Activated CD4-positive, alpha-beta T cell treated with anti-CD3 and anti-CD28 coated beads, Interleukin-2, amount 50 U/mL, for 48 hours (primary cell): ENCODE data around the gene GALNT9.
"Not testable (repeated sequence)": the region's sequence is repeated elsewhere in the genome, so short reads cannot be mapped to it uniquely, and the experiment has no call there.

ENCODE experiments used
- DNase-seq, 2 experiments: peaks; one replicate each; pipeline ENCODE4 v3.0.0-alpha.2; 2020

Gene GALNT9

DNA sequence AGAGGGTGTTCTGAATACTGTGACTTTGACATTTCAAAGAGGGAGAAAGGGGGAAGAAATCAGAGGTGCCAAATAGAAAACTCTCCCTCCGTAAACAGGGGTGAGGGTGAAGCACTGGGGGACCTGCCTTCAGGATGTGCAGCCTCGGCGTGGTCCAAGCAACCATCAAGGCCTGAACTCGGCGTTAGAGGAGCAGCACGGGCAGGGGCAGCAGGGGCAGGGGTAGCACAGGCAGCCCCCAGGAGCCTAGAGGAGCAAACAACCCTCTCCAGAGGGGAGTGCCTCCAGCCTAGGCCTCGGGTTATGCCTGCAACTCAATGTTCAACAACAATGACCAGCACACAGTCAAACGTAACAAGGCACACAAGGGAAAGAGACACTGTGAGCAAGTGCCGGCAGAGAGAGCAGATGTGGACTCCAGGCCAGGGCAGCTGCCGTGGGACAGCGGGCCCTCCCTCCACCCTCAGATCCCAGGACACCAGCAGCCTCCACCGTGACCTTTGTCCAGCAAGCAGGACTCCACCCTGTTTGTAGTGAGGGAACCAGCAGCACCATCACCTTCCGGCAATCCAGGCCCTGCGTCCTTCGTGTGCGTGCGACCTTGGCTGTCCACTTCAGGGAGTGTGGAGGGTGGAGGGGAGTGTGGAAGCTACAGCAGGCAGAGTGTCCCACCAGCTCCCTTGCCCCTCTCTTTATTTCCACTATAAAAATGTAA lies 18.0 kb downstream of the GALNT9 start:
- no peak for DNase-seq

DNA sequence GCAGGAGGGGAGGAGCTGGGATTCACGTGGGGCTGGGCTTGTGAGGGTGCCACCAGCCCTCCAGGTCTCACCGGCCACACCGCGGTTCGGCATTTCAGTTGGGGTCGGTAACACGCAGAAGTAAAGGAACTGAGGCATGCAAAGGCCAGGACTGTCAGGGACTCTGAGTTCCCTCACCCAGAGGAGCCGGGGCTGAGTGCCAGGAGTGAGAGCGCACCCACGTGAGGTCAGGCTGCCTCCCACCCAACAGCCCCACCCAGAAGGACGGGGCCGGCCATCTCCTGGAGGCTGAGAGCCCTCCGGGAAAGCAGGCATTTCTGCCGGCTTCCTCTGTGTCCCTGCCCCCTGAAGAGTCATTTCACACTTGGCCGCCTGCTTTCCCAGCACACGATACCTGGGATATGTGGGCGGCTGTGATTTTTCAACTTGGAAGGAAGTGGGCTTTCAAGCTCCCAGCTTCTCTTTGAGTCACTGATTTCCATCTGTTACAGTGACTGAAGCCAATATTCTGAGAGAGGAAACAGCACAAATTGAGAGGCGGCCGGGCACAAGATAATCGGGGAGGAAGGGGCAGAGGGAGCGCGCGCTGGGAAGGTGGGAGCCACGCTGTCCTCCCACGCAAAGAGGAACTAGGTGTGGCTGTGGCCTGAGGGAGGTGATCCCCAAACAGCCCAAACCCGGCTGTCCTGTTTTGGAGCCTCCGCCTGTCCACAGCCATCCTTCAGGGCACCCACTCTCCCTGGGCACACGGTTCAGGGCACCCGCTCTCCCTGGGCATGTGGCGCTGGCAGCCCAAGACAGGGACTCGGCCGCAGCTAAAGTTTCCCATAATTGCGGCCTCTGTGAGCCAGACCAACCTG lies 19.0 kb downstream of the GALNT9 start:
- no peak for DNase-seq

DNA sequence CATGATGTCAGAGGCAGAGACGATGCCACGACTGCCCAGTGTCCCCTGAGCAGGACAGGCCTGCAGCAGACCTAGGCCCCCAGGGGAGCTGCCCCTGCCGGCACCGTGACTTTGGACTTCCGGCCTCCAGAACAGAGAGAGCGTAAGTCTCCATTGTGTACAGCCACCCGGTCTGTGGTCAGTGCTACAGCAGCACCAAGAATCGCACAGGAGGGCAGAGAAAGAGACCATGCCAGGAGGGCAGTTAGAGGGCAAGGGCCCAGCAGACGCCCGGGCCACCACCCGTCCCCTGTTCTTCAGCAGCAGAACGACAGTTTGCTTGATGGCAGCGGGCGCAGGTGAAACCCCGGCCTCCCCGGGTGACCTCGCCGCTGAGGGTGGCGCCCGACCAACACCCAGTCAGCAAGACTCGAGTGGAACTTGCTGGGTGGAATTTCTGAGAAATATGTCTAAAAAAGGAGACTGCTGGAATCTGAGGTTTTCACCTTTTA lies 19.7 kb downstream of the GALNT9 start:
- no peak for DNase-seq

DNA sequence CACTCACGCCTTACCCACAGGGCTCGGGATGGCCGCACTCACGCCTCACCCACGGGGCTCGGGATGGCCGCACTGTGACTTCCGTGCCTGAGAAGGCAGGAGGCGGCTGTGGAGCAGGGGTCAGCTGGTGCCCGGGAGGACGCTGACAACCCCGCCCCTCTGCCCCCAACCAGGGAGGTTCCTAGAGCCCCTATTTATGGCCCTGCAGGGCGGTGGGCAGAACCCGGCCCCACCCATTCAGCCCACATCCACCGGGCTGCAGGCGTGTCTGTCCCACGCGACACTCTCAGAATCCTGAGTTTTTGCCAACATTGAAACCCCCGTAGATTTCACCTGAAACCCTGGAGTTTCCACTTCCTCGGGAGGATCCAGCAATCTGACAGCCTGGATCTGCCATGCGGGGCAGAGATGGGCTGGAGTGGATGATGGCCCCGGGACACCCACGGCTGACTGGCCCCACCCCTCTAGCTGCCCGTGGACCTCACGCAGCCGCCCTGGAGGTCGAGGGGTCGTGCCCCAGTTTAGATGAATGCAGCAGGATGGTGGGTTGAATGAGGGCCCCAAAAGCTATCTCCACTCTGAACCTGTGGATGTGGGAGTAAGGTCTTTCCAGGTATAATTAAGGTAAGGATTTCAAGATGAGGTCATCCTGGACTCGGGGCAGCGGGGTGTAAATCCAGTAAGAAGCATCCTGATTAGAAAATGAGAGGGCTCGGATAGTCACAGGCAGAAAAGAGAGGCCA lies 20.4 kb downstream of the GALNT9 start:
- no peak for DNase-seq

DNA sequence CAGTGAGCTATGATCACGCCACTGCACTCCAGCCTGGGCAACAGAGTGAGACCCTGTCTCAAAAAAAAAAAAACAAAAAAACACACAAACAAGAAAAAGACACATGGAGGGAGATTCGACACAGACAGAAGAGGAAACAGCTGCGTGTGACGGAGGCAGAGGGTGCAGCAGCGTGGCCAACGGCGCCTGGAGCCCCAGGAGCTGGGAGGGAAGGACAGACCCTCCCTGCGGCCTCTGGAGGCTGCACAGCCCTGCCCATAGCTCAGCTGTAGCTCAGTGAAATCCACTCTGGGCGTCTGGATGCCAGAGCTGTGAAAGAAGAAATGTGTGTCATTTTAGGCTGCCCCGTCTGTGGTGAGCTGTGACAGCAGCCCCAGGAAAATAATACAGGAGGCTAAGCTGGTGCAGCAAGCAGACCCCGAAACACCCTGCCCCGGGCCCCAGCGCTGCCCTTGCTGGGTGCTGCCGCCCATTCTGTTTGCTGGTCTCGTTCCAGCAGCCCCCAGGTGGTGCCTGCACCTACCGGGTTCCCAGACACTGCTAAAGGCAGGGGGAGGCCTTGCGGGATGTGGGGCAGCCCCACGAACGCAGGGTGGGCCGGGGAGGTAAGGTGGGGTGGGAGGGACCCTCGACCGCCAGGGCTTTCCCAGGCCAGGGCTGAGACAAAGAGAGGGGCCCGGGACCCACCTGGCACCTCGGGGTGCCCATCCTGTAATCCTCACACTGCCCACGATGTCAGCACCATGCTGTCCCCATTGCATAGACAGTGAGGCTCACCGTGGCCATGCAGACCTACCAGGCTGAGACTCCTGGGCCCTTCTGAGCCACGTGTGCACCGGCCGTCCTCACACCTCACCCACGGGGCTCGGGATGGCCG lies 21.2 kb downstream of the GALNT9 start:
- no peak for DNase-seq

DNA sequence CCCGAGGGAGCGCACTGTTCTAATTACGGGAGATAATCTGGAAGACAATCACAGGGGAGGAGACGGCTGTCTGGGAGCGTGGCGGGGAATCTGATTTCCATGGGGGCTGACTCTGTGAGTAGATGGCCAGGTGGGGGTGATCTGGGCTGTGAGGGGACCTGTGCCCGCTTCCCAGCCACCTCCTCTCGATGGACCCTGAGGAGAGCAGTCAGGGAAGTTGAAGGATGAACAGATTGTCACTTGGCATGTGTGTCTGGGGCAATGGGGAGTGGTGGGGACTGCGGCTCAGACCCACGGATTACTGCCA lies 22.6 kb downstream of the GALNT9 start:
- DNase-seq = no peak

DNA sequence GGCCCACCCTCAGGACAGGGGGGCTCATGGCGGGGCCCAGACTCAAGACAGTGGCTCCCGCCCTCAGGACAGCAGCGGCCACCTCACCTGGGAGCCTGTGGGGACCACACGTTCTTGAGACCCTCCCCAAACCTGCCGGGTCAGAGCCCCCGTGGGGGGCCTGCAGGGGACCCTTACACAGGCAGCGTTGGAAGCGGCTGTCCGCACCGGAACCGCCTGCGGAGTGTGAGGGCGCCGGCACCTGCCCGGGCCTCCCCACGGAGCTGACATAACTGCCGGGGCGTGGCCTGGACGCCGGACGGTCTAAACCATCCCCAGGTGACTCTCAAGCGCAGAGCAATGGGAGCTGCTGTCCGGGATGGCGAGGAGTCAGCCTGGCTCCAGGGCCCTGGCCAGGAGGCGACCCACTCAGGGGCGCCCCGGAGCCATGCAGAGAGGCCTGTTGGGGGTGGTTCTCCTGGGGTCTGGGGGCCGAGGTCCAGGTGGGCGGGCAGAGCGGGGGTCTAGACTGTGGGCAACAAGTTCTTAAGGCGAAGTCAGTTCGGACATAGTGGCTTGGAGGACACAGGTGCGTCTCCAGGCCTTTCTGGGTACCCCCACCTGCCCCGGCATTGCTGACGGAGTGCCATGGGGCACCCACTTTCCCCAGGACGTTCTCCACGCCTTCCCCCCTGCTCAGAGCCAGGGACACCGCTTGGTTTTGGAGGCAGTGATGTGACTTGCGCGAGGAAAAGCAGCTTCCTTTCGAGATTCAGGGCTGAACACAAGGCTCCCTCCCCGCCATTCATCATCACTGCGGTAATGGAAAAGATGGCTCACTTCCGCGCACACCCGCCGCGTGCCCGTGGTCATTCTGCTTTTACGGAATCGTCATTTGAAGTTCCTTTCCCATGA lies 23.2 kb downstream of the GALNT9 start:
- DNase-seq = no peak

DNA sequence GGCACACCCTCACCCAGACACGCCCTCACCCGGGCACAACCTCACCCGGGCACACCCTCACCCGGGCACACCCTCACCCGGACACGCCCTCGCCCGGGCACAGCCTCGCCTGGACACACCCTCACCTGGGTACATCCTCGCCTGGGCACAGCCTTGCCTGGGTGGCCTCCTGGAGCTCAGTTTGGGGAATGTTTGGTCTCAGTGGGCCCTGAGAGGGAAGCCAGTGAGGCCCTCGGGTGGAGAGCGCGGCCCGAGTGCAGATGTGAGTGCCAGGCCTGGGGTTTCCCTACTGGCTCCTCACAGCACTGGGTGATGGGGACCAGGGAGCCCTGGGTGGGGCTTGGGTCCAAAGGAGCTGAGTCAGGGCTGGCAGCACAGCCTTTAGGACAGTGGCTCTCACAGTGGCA lies 23.8 kb downstream of the GALNT9 start:
- DNase-seq = no peak

DNA sequence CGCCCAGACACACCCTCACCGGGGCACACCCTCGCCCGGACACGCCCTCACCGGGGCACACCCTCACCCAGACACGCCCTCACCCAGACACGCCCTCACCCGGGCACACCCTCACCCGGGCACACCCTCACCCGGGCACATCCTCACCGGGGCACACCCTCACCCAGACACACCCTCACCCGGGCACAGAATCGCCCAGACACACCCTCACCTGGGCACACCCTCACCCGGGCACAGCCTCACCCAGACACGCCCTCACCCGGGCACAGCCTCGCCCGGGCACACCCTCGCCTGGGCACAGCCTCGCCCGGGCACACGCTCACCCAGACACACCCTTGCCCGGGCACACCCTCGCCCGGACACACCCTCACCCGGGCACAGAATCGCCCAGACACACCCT lies 24.5 kb downstream of the GALNT9 start:
- DNase-seq = not testable (repeated sequence)

DNA sequence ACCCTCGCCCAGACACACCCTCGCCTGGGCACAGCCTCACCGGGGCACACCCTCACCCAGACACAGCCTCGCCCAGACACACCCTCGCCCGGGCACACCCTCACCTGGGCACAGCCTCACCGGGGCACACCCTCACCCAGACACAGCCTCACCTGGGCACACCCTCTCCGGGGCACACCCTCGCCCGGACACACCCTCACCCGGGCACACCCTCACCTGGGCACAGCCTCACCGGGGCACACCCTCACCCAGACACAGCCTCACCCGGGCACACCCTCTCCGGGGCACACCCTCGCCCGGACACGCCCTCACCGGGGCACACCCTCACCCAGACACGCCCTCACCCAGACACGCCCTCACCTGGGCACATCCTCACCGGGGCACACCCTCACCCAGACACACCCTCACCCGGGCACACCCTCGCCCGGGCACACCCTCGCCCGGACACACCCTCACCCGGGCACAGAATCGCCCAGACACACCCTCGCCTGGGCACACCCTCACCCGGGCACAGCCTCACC lies 25.5 kb downstream of the GALNT9 start:
- not testable (repeated sequence) for DNase-seq

DNA sequence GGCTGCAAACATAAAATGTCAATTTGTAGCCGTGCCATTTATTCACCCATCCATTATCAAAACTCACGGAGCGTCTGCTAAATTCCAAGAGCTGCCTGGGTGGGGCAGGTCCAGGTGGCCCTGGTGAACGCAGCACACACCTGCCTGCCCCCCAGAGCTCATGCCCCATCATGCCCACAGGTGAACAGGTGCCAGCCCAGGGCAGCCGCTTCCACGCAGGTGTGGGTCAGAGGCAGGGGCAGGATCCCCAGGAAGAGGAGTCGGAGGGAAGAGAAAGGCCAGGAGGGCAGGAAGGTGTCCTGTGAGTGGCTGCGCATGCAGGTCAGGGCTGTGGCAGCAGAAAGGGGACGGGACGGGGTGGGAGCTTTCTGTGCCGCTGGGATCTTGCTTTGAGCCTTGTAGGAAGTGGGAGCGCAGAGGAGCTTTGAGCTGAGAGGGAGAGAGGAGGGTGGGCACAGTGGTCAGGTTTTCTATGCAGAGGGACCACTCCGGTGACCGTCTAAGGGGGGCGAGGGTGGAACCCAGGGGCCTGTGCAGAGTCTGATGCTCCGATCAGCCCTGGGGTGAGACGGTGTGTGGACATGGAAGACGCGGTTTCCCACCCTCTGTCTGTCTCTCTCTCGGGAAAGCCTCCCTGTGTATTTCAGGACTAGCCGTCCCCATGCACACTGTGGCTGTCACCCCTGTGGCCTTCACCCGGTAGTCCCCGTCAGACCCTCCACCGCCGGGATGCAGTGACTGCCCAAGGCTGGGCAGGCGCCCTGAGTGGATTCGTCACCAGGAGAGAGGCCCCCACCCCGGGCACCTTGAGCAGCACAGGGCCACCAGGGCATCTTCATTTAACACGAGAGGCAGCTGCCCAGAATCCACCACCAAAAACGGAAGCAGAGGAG lies 26.7 kb downstream of the GALNT9 start:
- DNase-seq = no peak

DNA sequence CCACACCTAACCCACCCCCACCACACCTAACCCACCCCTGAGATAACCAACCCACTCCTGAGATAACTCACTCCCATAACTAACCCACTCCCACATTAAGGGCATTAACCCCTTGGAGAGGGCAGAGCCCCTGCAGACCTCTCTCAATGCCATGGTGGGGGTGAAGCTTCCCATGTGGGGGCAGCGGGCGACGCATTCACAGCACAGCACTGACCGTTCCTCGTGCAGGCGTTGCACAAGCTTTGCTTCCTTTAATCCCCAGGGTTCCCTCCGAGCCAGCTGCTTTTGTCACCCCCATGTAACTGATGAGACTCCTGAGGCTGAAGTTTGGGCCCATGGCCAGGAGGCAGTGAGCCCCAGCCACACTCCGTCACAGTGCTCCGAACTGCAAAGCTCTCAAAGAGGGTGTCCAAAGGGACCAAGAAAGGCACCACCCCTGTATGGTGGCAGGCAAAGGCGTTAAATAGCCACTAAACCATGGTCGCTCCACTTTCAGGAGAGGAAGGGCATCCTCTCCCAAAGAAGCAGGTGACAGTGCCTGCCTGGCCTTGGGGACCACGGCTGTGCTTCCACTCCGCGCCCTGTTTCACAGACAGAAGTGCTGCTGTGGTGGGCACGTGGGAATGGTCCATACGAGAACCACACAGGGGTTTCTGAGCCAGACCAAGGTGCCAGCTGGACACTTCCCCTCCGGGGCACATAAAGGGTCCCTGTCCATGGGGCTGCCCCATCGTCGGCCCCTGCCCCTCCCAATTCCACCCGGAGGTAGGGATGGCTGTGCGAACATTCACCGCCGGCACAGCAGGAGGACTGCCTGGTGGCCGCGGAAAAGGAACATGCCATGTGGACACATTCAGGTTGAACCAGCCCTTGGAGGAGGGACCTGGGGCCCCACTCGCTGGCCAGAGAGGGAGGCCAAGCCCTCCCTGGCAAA lies 28.3 kb downstream of the GALNT9 start:
- DNase-seq = no peak

DNA sequence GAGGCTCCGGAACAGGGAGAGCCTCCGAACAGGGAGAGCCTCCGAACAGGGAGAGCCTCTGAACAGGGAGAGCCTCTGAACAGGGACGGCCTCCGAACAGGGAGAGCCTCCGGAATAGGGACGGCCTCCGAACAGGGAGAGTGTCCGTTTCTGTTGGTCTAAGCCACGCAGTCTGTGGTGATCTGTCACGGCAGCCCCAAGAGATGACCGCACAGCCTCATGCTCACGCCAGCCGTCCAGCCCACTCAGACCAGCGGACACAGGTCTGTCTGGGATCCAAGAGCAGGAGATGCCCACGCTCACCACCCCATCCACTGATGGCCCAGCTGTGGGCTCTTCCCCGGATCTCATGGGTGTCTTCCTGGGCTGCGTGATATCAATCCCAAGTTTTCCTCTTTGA lies 33.3 kb downstream of the GALNT9 start:
- DNase-seq = no peak

DNA sequence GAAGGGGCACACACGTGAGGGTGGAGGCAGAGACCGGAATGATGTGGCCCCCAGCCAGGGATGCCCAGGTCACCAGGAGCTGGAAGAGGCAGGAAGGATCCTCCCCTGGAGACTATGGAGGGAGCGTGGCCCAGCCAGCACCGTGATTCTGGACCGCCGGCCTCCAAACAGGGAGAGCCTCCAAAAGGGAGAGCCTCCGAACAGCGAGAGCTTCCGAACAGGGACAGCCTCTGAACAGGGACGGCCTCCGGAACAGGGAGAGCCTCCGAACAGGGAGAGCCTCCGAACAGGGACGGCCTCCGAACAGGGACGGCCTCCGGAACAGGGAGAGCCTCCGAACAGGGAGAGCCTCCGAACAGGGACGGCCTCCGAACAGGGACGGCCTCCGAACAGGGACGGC lies 33.8 kb downstream of the GALNT9 start:
- DNase-seq = not testable (repeated sequence)

DNA sequence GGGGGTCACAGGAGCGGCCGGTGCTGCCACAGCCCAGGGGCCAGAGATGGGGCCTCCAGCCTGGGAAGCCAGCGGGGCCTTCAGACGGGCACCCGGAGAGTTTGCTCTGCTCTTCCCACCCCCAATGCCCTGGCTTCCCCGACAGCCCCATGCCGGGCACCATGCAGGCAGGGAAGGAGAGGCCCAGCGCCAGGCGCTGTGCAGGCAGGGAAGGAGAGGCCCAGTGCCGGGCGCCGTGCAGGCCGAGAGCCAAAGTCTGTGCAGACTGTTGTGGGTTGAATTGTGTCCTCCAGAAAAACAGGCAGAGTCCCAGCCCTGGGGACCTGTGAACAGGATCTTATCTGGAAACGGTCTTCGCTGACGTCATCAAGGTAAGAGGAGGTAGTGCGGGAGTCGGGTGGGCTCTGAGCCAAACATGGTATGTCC lies 34.3 kb downstream of the GALNT9 start:
- no peak for DNase-seq

DNA sequence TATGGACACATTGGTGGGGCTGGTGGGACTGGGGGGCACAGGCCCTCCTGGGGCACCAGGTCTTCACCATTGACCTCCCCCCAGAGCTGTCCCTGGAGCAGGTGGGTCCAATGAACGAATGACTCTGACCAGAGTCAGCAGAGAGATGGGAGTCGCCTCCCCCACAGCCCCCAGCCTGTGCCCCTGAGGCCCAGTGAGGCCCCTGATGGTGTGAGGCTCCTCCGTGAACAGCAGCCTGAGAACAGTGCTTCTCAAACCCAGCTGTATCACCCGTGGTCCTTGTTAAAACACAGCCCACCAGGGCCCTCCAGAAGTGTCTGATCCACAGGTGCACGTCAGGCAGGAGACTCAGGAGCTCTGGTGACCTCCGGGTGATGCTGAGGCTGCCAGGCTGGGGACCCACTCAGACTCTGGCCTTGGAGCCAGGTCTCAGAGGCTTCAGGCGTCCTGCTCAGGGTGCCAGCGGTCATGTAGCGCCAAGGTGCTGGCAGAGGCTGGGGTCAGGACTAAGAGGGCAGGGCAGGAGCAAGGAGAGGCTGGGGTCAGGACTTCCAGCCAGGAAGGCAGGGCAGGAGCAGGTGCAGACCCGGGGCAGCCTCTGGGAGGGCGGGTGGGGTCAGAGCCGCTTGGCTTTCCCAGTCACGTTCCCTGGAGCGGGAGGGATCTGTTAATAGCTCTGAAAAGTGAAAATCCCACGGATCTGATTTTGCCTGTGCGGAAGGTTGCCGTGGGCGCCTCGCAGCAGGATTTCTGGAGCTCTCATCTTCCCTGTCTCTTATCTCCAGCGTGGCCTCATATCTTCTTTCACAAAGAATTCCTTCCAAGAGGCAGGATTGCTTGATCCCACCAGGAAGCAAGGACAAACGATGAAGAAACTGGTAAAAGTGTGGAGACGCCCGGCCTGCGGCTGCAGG lies 35.0 kb downstream of the GALNT9 start:
- no peak for DNase-seq
